ENCODE data around the gene MIER1.

- TF ChIP-seq CTCF (tag by site-specific recombination; IDR thresholded peaks at IDR 0.05) (no peak), ZNF146 (tag by site-specific recombination; IDR thresholded peaks at IDR 0.05) (no peak), ZBTB21 (tag by site-specific recombination; IDR thresholded peaks at IDR 0.05) (no peak), GLI4 (tag by site-specific recombination; IDR thresholded peaks at IDR 0.05) (no peak), HOXA7 (CRISPR knock-in tag; IDR thresholded peaks at IDR 0.05; ENCODE audit: borderline replicate concordance) (no peak), ZSCAN5A (tag by site-specific recombination; IDR thresholded peaks at IDR 0.05) (no peak), ATF2 (tag by site-specific recombination; IDR thresholded peaks at IDR 0.05; ENCODE audit: low read depth) (no peak), ZBTB48 (tag by site-specific recombination; IDR thresholded peaks at IDR 0.05) (no peak), PRDM10 (tag by site-specific recombination; IDR thresholded peaks at IDR 0.05) (no peak), REST (tag by site-specific recombination; IDR thresholded peaks at IDR 0.05) (no peak), ZNF549 (tag by site-specific recombination; IDR thresholded peaks at IDR 0.05) (no peak), ZNF24 (tag by site-specific recombination; IDR thresholded peaks at IDR 0.05) (no peak), ZNF121 (tag by site-specific recombination; IDR thresholded peaks at IDR 0.05) (no peak)
Measured at GRCh38 chr1:66893712-66894111, 31.1 kb upstream of the MIER1 start.

Data from HEK293 (cell line).